ENCODE results near the gene CIRBP.

DNA sequence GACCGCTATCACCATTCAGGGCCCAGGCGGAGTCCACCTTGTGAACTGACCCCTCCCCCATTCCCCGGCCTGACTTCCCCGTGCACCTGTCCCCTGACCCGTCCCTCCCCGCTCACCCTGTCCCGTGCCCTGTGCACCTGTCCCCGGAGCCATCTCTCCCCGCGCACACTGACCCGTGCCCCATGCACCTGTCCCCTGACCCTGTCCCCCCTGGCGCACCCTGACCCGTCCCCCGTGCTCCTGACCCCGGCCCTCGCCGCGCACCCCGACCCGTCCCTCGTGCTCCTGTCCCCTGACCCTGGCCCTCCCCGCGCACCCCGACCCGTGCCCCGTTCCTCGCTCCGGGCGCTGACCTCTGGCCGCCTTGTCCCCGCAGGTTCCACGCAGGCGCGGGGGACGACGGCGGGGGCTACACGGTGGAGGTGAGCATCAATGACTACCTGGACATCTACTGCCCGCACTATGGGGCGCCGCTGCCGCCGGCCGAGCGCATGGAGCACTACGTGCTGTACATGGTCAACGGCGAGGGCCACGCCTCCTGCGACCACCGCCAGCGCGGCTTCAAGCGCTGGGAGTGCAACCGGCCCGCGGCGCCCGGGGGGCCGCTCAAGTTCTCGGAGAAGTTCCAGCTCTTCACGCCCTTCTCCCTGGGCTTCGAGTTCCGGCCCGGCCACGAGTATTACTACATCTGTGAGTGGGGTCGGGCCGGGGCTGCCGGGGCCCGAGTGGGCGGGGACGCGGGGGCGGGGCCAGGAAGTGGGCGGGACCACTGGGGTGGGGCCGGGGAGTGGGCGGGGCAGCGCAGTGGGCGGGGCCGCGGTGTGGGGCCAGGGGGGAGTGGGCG lies 26.3 kb downstream of the CIRBP start:
- TF ChIP-seq POLR2A (IDR thresholded peaks at IDR 0.05; ENCODE audit: extremely low read depth, insufficient read length) (no peak), CTCF (IDR thresholded peaks at IDR 0.05; ENCODE audit: low read depth, low read length) (no peak), MYC (IDR thresholded peaks at IDR 0.05; ENCODE audit: low read depth, low read length) (no peak)
- TF ChIP-seq, protein P1, sequence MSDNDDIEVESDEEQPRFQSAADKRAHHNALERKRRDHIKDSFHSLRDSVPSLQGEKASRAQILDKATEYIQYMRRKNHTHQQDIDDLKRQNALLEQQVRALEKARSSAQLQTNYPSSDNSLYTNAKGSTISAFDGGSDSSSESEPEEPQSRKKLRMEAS (IDR thresholded peaks at IDR 0.05; ENCODE audit: low read depth, low read length), result no peak
